Spleen (tissue), 7 donors: ENCODE results near the gene FAM180B.

Source experiments
- POLR2A ChIP-seq, 3 donors: fragments of 450-650 bp; IDR thresholded peaks; one replicate each; pipeline ENCODE4 v1.5.1; 2017; ENCODE audit warnings: antibody characterized with exemption in 3 of 3, mild to moderate bottlenecking in 1 of 3
- POLR2AphosphoS5 ChIP-seq, 3 donors: sonication (generic); formaldehyde crosslinking; IDR thresholded peaks; one replicate each; pipeline ENCODE4 v1.5.1; 2017; ENCODE audit warnings: antibody characterized with exemption in 3 of 3
- TF ChIP-seq, protein P1 (sequence below), 11 experiments: fragments of 200-600 bp in 7 of 11; fragments of 450-650 bp in 4 of 11; sonication (generic) in 4 of 11; IDR thresholded peaks in 8 of 11; conservative IDR thresholded peaks in 3 of 11; 1 replicate in 7 of 11; 2 replicates in 4 of 11; pipeline versions ENCODE4 v1.4.0 to v1.8.0; 2016 to 2021; ENCODE audit warnings: antibody characterized with exemption in 11 of 11, inconsistent platforms in 4 of 11, mild to moderate bottlenecking in 1 of 11
- donor health status: DM: no; HTN: no; CAD: no; lungs with moderate emphysema.
- donor health status: DM: no; HTN: no; CAD: no.
- donor health status: DM: no; HTN: no; CAD: no.

DNA sequence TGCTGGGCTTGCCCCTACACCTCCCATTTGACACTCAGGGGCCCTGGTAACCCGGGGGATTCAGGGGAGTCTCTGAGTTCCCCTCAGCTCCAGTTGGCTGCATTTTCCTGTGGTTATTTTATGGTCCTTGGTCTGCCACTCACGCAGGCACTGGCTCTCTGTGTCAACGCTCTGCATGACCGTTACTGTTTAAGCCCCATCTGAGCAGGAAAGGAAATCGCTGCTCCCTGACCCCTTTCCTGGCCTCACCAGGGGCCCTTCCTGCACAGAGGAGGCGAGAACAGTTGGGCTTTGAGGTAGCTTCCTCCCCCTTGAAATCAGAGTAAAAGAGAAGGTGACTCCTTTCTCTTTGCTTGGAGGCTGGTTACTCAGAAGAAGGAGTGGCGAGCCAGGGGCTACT lies 5.3 kb downstream of the FAM180B start:
- TF ChIP-seq, protein P1, sequence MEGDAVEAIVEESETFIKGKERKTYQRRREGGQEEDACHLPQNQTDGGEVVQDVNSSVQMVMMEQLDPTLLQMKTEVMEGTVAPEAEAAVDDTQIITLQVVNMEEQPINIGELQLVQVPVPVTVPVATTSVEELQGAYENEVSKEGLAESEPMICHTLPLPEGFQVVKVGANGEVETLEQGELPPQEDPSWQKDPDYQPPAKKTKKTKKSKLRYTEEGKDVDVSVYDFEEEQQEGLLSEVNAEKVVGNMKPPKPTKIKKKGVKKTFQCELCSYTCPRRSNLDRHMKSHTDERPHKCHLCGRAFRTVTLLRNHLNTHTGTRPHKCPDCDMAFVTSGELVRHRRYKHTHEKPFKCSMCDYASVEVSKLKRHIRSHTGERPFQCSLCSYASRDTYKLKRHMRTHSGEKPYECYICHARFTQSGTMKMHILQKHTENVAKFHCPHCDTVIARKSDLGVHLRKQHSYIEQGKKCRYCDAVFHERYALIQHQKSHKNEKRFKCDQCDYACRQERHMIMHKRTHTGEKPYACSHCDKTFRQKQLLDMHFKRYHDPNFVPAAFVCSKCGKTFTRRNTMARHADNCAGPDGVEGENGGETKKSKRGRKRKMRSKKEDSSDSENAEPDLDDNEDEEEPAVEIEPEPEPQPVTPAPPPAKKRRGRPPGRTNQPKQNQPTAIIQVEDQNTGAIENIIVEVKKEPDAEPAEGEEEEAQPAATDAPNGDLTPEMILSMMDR (IDR thresholded peaks at IDR 0.05 in 8 of 11, conservative IDR thresholded peaks at IDR 0.05 in 3 of 11): no peak
- TF ChIP-seq POLR2A (IDR thresholded peaks at IDR 0.05) (no peak), POLR2AphosphoS5 (IDR thresholded peaks at IDR 0.05) (no peak)
